ENCODE results near the gene SAMD4A. TPM values are rescaled to one million over a fixed set of nuclear protein-coding genes. Genes with fewer than 3 reads are reported as not detected.
A peak's percentile ranks its signal among the peaks of the same experiment; 100 is the strongest.

The SAMD4A gene
- total RNA-seq, 1 experiment from 2014 or later: 17.8 TPM

- DNase-seq (ENCODE audit: low read depth): no peak
These were observed 64.1 kb downstream of the SAMD4A start for GRCh38 chr14:54631016-54631415.

DNA sequence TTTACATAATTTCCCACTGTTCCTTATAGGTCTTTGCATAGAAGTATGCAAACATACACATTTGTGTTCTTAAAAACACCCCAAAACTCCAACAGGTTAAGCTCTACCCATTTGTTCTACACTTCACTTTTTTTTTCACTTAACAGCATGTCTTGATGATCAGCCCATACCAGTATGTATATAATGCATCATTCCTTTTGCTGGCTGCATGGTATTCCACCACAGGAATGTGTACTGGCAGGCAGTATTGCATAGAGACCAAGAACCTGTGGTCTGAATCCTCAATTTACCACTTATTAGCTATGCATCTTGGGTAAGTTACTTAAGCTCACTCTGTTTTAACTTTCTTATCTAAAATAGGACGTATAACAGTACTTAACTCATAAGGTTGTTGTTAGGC, 65.5 kb downstream of the SAMD4A start:
- DNase-seq (ENCODE audit: low read depth): no peak

GRCh38 chr14:54633076-54633475, 66.1 kb downstream of the SAMD4A start:
- DNase-seq (ENCODE audit: low read depth): no peak

DNA sequence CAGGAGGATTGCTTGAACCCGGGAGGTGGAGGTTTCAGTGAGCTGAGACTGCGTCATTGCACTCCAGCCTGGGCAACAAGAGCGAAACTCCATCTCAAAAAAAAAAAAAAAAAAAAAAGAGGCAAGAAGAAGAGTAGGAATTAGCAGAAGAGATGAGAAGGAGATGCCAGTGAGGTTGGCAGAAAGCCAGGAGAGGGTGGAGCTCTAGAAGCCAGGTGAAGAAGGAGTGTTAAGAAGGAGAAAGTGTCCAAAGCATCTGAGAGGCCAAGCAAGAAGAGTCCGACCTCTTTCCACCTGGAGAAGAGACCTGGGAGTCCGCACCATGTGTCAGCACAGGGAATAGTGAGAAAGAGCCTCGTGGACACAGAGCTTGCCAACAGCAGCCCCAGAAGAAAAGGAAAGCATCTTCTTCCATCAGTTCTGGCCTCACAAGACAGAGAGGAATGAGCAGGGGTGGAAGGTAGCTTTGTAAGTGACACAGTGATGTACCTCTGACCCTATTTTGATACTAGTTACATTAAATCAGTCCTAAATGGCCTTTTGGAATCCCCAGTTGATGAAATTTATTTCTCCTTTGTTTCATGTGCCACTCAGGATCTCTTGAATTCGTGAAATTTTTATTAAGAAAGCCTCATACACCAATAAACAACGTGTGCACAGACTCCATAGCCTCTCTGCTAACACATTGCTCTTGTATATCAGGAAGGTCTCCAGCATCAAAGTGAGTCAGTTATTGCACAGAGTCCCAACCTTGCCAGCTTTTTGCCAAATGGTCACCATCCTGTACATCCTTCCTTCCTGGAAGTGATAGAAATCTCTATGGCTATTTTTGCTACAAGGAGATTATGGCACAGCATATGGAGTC, 70.6 kb downstream of the SAMD4A start:
- no peak for DNase-seq (ENCODE audit: low read depth)

- peak; percentile 95 for DNase-seq (ENCODE audit: low read depth)
These were observed 71.2 kb downstream of the SAMD4A start for GRCh38 chr14:54638135-54638446.

DNA sequence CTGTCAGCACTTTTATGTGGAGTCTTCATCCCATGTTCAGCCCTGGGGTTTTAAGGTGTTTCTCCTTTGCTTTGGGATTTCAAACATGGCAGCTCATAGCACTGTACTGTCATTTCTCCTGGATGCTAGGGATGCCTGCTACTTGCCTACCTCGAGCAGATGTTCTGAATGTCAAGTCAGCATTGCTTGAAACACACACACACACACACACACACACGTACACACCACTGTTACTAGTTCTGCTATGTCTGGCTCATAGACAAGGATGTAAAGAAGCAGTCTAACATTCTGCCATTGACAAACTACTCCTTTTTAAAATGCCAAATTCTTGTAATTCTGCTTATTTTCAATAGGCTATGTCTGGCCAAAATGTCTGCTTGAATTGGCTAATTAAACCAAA, 72.7 kb downstream of the SAMD4A start:
- no peak for DNase-seq (ENCODE audit: low read depth)

- no peak for DNase-seq (ENCODE audit: low read depth)
These were observed 73.6 kb downstream of the SAMD4A start for GRCh38 chr14:54640506-54640905.

GRCh38 chr14:54642121-54642520, 75.2 kb downstream of the SAMD4A start:
- DNase-seq (ENCODE audit: low read depth): no peak

DNA sequence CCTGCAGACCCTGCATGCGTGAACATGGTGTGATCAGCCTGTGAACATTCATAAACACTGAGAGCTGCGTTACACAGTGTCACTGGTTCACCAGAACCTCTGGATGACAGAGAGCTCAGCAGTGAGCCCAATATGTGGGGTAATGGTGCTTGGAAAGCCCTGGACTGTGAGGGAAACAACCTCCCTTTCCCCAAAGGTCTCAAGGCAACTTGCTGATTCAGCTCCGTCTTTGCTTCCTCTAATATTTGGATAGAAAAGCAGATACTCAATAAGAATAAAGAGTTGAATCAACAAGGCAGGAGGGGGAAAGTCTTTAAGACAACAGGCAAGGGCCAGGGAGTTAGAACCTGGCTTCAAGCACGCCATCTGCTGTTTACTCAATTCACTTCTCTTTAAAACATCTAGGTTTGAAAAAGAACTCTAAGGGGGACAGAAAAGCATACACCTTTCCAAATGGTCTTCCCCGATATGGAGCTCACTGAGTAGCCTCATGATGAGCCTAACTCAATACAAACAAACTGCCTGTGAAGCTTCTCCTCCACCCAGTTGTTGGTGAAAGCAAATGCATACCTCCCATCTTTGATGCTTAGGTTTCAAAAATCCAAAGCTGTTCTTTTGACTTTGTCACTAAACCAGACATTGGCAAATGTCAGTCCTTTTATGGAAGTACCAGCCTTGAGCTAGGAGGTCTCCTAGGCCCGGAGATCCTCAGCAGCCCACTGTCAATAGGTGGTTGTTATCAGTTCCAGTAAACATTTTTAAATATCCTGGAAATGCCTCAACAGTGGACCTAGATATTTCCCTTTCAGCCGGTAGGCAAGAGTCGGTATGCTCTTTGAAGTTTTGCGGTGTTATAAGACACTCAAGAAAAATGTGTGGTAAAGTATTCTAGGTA, 76.1 kb downstream of the SAMD4A start:
- DNase-seq (ENCODE audit: low read depth): peak; percentile 37

DNA sequence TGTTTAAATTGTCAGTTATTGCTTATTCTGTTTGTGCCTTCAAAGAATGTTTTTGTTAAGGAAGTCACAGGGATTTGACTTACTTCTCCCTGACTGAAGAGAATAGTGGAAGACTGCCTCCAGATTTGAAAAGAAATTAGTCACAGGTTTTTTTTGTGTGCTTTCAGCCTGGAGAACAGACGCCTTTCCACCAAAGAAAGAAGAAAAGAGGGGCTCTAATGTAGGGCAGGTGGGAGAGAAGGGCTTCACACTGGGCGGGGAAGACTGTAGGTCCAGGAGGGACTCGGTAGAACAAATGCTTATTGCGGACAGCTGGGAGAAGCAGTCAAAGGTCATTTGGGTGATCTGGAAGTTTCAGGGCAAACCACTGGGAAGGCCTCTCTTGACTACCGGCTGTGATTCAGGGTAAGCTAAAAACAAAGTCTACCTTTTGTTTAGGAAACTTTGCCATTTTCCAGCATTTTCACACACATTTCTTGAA, 76.8 kb downstream of the SAMD4A start:
- no peak for DNase-seq (ENCODE audit: low read depth)

DNA sequence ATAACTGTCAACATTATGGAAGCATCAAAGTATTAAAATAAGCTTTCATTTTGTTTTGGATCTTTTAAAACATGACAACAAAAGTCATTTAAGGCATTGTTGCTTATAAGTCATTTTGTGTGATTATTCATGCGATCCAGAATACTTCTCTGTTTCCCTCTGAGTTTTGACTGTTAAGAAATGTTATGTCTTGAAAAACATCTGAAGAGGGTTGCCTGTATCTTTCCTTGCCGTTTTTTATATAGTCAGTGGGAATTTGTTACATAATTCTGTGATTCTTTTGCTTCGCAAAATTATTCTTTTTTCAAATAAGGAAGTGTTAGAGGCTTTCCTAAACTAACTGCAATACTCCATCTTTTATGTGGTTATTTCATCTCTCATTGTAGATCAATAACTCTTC, 78.7 kb downstream of the SAMD4A start:
- DNase-seq (ENCODE audit: low read depth): no peak

DNA sequence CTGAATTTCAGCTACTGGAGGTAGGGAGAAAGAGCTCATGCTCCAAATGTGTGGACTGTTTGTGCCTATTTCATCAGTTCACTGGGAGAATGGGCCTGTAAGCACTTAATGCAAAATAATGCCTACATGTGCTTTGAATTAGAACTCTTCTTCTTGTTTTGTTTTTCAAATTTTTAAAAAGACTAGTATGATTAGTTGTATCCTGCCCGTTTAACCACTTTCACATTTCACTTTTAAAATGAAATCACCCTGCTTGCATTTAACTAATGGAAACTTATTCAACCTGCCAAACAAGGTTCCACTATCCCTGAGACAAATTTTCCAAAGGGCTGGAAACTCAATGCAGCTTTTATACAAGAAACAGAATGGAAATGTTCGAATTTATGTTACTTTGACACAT, 79.7 kb downstream of the SAMD4A start:
- no peak for DNase-seq (ENCODE audit: low read depth)

DNA sequence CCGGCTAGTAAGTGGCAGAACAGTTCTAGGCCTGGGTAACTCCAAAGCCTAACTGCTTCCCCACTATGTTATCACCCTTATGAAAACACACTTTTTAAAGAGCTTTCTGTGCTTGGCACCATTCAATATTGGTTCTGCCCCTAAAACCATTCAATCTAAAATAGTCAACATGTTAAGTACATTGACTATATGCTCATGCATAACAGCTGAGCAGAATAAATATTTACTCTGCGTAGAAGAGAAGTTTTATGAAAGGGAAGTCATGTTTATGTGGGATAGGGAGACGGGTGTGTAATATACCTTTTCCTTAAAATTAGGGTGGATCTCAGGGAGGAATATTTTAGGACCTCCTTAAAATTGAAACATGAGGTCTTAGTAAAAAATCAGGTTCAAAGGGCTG, 80.5 kb downstream of the SAMD4A start:
- DNase-seq (ENCODE audit: low read depth): no peak

- no peak for DNase-seq (ENCODE audit: low read depth)
These were observed 82.1 kb downstream of the SAMD4A start for GRCh38 chr14:54649056-54649455.

- peak; percentile 74 for DNase-seq (ENCODE audit: low read depth)
These were observed 83.5 kb downstream of the SAMD4A start for GRCh38 chr14:54650331-54650958.

GRCh38 chr14:54650959-54651351, 84.0 kb downstream of the SAMD4A start:
- DNase-seq (ENCODE audit: low read depth): no peak

DNA sequence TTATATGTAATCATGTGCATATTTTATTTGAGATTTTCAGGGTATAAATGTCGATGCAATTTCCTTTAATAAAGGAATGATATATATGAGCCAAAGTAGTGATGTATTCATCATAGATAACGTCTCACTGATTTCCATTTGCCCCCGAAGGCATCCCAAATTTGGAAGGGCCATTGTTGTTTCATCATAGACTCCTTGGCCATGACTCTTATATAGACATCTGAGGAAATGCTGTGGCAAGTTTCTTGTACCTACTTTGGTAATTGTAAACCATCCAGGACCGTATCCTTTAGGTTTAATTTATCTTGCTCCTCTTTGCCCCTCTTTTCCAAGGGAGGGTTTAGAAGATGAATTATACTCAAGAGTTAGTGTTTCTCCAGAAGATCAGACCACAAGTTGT, 84.7 kb downstream of the SAMD4A start:
- peak; percentile 38 for DNase-seq (ENCODE audit: low read depth)

DNA sequence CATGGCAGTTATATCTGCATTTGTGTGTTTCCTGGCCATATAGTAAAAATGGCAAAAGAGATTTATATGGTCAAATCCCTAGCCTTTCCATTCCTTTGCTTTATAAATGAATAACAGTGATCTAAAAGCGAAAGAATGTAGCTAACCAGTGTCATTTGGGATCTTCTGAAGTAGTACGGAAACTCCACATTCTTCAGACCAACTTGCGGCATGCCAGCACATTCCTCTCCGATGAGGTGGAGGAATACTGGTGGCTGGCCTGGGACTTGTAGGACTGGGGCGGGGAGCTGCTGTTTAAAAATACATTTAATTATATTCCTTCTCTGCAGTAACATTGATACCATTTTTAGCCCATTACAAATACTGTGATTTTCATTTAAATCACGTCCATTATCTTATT, 85.3 kb downstream of the SAMD4A start:
- DNase-seq (ENCODE audit: low read depth): peak; percentile 99

DNA sequence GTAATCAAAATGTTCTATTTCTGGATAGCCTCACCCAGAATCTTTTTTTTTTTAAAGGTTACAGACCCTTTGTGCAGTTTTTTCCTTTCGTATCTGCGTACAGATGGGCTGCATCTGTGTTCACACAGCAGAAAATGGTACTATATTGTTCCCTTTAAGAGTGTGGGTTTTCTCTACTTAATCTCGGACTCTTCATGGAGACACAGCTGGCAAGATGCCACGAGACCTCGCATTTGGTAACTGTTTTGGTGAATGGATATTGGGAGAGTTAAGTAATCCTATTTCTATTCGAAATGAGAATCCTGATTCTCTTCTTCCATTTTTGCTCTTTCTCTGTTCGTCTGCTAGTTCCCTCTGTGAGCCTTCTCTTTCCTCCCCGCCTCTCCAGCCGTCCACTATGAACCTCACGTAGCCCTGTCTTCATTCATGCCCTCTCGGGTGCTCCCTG, 85.7 kb downstream of the SAMD4A start:
- DNase-seq (ENCODE audit: low read depth): peak; percentile 68

- DNase-seq (ENCODE audit: low read depth): peak; percentile 77
These were observed 87.0 kb downstream of the SAMD4A start for GRCh38 chr14:54653712-54654469.

DNA sequence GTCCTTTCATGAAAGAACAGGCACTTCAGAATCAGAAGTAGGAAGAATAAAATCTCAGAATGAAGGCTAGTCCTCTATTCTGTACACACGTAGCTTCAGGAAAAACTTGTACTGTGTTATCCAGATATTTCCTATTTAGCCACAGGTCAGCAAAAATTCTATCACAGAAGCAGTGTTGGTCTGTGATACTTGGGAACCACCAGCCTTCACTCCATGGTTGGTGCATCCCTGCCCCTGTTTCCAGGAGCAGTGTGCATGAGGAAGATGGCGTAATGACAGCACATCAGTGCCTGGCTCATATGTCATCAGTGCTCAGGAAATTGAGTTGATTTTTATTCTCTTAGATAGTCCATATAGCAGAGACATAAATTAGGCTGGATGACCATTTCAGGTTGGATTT, 87.7 kb downstream of the SAMD4A start:
- peak; percentile 18 for DNase-seq (ENCODE audit: low read depth)

DNA sequence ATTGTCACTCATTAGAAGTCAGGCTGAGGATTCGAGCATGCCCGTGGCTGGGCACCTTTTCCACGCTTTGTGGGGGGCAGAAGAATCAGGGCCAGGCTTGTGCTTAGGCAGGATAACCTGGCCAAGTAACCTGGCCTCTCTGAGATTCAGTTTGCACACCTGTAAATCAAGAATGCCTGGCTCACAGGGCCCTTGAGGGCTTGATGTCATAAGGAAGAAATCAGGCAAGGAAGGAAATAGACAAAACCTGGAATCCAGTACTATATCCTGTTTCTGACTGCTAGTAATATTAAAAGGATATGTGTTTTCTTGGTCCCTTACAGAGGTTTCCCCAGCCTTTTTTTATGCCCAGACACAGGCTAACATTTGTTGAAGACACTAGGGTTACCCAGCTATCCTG, 91.9 kb downstream of the SAMD4A start:
- DNase-seq (ENCODE audit: low read depth): no peak

Data from Daoy (cell line).